KMS-11 (cell line): Measurements from ENCODE around the gene GMPPB.

Source experiments
- H2AFZ ChIP-seq: fragments of 200-600 bp; sonication (generic); 2 replicates; pipeline ENCODE4 v1.6.1; 2016; ENCODE audit warnings: antibody characterized with exemption, mixed run types, low read depth
- H3K27ac ChIP-seq: fragments of 200-600 bp; sonication (generic); 2 replicates; pipeline ENCODE4 v1.6.1; 2016; ENCODE audit warnings: mild to moderate bottlenecking, mixed run types
- H3K27me3 ChIP-seq: fragments of 200-600 bp; sonication (generic); 2 replicates; pipeline ENCODE4 v1.6.1; 2017; ENCODE audit warnings: mild to moderate bottlenecking, low read depth, mixed run types, moderate library complexity; ENCODE audit not compliant: insufficient read depth
- H3K36me3 ChIP-seq: fragments of 200-600 bp; sonication (generic); 2 replicates; pipeline ENCODE4 v1.6.1; 2017; ENCODE audit warnings: mild to moderate bottlenecking, mixed run types; ENCODE audit not compliant: insufficient read depth
- H3K4me1 ChIP-seq: fragments of 200-600 bp; sonication (generic); 2 replicates; pipeline ENCODE4 v1.6.1; 2016; ENCODE audit warnings: mild to moderate bottlenecking, low read depth, mixed run types; ENCODE audit not compliant: poor library complexity, severe bottlenecking
- H3K4me2 ChIP-seq: fragments of 200-600 bp; sonication (generic); 2 replicates; pipeline ENCODE4 v1.7.0; 2016; ENCODE audit warnings: mild to moderate bottlenecking, mixed run types
- H3K4me3 ChIP-seq: fragments of 200-600 bp; sonication (generic); IDR thresholded peaks from 2 replicates; pipeline ENCODE4 v1.6.1; 2017; ENCODE audit warnings: low read depth, low read length, mixed read lengths; ENCODE audit not compliant: insufficient read depth
- H3K79me2 ChIP-seq: fragments of 200-600 bp; sonication (generic); 2 replicates; pipeline ENCODE4 v1.6.1; 2016; ENCODE audit warnings: low read depth, mixed run types; ENCODE audit not compliant: insufficient read depth
- H3K9ac ChIP-seq: fragments of 200-600 bp; sonication (generic); 2 replicates; pipeline ENCODE4 v1.6.1; 2016; ENCODE audit warnings: mild to moderate bottlenecking, mixed run types
- H4K20me1 ChIP-seq: fragments of 200-600 bp; sonication (generic); 2 replicates; pipeline ENCODE4 v1.6.1; 2016; ENCODE audit warnings: mild to moderate bottlenecking, mixed run types; ENCODE audit not compliant: insufficient read depth
- CTCF ChIP-seq: fragments of 200-600 bp; sonication (generic); conservative IDR thresholded peaks from 2 replicates; pipeline ENCODE4 v1.6.1; 2017; ENCODE audit warnings: low read depth, mild to moderate bottlenecking, antibody characterized with exemption, low read length, moderate library complexity, mixed read lengths

The GMPPB gene

GRCh38 chr3:49747792-49748480 is 24.2 kb upstream of the GMPPB start:
- peaks cover 2% of the 10 kb centered on the region for H3K4me1 ChIP-seq
- no peak overlapping the region for H2AFZ ChIP-seq
- peaks cover under 1% of the 10 kb centered on the region; the same call in 1 of the 2 replicates for H3K79me2 ChIP-seq
- H3K4me2 ChIP-seq, result no peak overlapping the region
- no peak for TF ChIP-seq CTCF
- no peaks in the 10 kb centered on the region for H3K27me3 ChIP-seq
- H3K27ac ChIP-seq, result no peak overlapping the region
- H3K9ac ChIP-seq, result no peak overlapping the region
- no peaks in the 10 kb centered on the region for H3K36me3 ChIP-seq
- H4K20me1 ChIP-seq, result no peaks in the 10 kb centered on the region
- H3K4me3 ChIP-seq, result no peak overlapping the region

- Histone ChIP-seq H3K4me3 (no peak overlapping the region), H3K79me2 (no peaks in the 10 kb centered on the region; the same call in 1 of the 2 replicates), H3K4me2 (no peak overlapping the region), H3K9ac (no peak overlapping the region), H3K36me3 (no peaks in the 10 kb centered on the region), H3K27ac (no peak overlapping the region), H4K20me1 (no peaks in the 10 kb centered on the region), H3K27me3 (no peaks in the 10 kb centered on the region), H2AFZ (no peak overlapping the region), H3K4me1 (no peaks in the 10 kb centered on the region)
- no peak for TF ChIP-seq CTCF
These were observed 22.2 kb upstream of the GMPPB start for GRCh38 chr3:49745986-49746385.

- H3K4me1 ChIP-seq, result no peaks in the 10 kb centered on the region
- no peak overlapping the region for H3K9ac ChIP-seq
- no peaks in the 10 kb centered on the region for H3K27me3 ChIP-seq
- no peak overlapping the region for H3K4me2 ChIP-seq
- H3K36me3 ChIP-seq, result no peaks in the 10 kb centered on the region
- H3K27ac ChIP-seq, result no peak overlapping the region
- no peaks in the 10 kb centered on the region for H4K20me1 ChIP-seq
- TF ChIP-seq CTCF, result no peak
- H3K4me3 ChIP-seq, result no peak overlapping the region
- H2AFZ ChIP-seq, result no peak overlapping the region
- H3K79me2 ChIP-seq, result no peaks in the 10 kb centered on the region
These were observed 16.7 kb upstream of the GMPPB start for GRCh38 chr3:49740427-49740826.

- Histone ChIP-seq H3K36me3 (no peaks in the 10 kb centered on the region), H3K9ac (no peak overlapping the region), H3K4me2 (no peak overlapping the region), H3K27me3 (no peaks in the 10 kb centered on the region), H3K4me3 (no peak overlapping the region), H4K20me1 (no peaks in the 10 kb centered on the region), H3K4me1 (no peaks in the 10 kb centered on the region), H3K27ac (no peak overlapping the region), H2AFZ (no peak overlapping the region), H3K79me2 (no peaks in the 10 kb centered on the region)
- no peak for TF ChIP-seq CTCF
These were observed 14.4 kb upstream of the GMPPB start for GRCh38 chr3:49738067-49738713.
